NCI-H345 treated with DMSO at 0.1 percent for 48 hours (cell line): ENCODE measurements around the gene PRG2.

ENCODE experiments used
- DNase-seq: peaks from one replicate; lab custom pipeline; 2025; ENCODE audit not compliant: unreplicated experiment; lab: John Stamatoyannopoulos, UW

PRG2 gene, protein sequence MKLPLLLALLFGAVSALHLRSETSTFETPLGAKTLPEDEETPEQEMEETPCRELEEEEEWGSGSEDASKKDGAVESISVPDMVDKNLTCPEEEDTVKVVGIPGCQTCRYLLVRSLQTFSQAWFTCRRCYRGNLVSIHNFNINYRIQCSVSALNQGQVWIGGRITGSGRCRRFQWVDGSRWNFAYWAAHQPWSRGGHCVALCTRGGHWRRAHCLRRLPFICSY

DNA sequence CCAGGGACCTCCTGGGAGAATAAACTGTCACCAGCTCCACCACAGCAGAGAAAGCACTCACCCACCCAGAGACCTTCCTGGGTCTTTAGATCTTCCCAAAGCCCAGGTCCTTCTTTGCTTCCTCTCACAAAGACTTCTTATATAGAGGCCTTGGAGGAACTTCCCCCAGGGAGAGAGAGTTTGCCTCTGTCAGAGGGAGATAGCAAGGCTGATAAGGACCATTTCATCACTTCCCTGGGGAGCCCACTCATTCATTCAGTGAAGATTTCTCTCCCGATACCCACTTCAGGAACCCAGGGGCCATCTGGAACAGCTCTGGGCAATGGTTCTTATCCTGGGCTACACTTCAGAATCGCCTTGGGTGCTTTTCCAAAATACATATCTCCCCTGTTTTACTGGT lies at the start of gene PRG2:
Gene PRG2, minus strand, starts transcription at position 116 of the 400 bp plus-strand sequence. CDS start 706 bp downstream, outside the sequence.
- no peak for DNase-seq

DNA sequence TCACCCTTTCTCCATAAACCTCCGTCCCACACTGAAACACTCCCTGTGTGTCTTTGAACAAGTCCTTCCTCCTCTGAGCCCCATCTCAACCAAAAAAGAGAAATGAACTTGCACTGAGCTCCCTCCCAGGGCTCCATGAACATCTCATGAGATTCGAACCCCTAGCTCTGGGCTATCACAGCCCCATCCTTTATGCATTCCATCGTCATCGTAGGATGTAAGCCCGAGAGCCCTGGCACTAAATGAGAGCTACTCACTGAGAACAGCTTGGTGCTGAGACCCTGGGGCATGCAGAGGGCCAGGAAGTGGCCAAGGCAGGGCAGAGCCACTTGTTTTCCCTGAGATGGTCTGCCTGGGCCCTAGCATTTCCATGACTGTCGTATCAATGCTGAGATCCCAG lies 49.3 kb upstream of the PRG2 start:
- no peak for DNase-seq

DNA sequence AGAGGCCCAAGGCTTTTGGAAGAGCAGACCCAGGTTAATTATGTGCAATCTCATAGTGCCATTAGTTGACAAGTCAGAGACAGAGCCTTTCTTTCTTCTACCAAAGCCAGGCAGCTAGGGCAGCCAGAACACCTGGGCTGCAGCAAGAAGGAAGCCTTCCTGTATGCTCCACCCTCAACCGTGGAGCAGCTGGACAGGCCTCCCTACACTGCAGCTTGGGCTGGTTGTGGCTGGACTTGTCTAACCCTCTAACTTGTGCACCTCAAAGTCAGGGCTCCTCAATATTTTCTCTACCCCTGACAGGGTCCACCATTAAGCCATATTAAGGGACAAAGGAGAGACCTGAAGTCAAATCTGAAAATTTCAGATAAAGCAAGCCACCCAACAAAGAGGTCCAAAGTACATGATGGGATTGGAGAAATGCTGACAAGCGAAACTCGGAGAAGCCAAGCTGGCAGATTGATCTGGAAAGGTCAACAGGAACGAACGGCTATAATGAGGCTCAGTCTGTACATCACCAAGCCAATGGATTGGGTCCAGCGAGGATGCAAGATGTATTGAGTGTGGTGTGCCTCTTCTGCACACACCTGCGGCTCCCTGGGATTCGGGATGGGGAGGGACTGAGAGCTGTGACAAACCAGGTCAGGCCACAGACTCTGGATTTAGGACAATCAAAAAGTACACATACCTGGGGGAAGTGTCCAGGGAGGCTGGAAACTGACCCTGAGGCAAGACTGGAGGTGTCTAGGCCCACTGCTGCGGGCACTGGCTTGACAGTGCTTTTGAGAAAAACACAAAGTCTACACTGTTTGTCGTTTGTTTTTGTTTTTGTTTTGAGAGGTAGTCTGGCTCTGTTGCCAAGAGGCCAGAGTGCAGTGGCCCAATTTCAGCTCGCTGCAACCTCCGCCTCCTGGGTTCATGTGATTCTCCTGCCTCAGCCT lies 48.2 kb upstream of the PRG2 start:
- no peak for DNase-seq

DNA sequence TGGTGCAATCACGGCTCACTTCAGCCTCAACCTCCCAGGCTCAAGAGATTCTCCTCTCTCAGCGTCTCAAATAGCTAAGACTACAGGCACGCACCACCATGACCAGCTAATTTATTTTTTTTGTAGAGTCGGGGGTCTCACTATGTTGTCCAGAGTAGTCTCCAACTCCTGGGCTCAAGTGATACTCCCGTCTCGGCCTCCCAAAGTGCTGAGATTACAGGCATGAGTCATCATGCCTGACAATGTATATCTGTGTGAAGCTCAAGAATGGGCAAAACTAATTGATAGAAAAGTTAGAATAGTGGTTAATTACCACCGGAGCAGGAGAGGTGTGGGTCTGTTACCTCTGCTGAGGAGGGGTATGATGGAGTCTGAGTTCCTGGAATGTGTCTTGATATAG lies 45.6 kb upstream of the PRG2 start:
- no peak for DNase-seq

DNA sequence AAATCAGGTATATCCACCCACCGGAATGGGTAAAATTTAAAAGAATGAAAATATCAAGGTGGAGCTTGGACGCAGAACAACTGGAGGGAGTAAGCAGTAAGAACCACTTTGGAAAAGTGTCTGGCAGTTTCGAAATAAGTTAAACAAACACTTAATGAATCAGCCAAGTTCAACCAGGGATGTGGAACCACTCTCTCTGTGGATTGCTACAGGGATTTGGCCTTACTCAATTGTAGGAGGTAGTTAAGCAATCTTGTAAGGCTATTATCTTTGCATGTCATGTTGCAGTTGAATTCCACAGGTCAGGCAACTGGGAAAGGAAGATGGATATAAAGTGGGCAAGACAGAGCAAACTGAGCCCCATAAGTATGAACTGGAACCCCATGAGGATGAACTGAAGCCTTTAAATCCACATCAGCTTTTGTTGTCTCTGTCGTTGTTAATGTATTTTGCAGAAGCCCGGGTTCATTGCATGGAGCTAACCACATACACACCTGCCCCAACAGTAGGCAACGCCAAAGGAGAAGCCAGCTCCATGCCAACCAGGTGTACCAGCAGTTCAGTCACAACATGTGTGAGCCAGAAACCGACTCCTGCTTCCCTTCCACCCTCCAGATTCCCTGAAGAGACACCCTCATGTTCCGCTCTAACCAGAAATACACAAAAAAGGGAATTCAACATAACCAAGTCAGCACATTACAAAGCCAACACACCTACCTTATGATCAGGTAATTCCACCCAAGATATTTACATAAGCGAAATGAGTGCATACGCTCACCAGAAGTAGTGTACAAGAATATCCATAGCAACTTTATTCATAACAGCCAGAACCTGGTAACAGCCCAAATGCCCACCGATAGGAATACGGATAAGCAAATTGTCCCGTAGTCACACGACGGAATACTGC lies 44.4 kb upstream of the PRG2 start:
- no peak for DNase-seq

DNA sequence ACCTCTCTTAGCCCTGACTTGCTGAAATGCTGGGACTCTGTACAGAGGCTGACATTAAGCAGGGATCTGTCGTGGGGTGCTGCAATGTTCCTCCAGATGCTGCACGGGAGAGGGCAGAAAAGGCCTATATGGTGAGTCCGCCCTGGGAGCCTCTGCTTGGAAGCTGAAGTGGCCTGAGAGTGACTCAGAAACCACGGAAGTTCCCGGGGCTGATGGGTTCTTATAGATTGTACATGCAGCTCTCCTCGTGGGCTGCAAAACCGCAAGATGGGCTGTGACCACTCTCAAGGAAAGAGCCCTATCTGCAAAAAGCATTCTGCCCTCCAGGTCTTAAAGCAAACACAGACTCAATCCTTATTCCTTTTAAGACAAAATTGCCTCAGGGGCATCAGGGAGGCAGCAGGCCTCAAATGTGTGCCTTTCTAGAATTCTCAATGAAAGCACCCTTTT lies 42.3 kb upstream of the PRG2 start:
- DNase-seq: no peak

DNA sequence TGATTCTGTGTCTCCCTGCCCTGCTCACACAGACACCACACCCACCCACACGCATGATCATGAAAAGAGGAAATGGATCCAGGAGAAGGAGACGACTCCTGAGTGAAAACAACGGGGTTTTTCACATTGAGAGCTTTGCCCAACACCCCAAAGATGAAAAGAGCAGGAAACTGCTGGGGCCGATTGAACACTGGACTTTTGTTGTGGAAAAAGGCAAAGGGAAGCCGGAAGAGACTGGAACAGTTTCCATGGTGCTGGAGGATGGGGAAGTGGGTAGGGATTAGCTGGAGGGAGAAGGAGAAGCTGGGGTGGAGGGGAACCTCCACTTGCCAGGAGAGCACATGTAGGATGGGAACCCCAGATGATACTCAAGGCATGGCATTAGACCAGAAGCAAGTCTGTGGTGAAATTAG lies 41.7 kb upstream of the PRG2 start:
- no peak for DNase-seq

DNA sequence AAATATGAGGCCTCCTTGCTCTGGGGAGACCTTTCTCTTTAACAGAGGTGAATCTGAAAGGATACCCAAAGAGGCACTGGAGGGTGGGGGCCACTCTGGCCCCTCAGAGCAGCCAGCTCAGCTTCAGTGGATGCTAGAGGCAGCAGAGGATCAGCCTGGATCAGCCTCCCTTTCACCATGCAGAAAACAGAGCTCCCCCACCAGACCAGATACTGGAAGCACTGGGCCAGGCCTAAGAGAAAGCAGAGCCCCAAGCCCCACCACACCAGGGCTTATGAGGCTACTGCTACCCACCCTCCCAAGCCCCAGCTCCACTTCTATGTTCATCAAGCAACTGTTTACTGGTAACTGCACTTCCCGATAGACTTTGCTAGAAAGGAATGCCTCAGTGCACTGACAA lies 40.5 kb upstream of the PRG2 start:
- DNase-seq: no peak

DNA sequence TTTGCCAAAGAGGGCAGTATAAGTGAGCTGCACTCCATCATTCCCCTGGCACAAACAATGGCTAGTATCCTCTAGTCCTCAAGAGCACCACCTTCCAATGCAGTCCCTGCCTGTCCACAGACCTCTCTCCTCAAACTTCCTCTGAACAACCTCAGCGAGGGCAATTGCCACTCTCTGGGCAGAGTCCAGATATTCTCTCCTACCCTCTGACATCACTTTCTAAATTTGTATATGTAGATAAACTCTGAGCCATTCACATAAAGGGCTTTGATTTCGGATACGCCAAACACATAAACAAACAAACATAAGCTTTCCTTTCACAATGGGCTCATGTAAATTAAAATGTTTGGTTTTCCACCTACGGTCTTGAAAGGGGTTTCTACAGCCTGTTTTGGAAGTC lies 39.5 kb upstream of the PRG2 start:
- DNase-seq: no peak

DNA sequence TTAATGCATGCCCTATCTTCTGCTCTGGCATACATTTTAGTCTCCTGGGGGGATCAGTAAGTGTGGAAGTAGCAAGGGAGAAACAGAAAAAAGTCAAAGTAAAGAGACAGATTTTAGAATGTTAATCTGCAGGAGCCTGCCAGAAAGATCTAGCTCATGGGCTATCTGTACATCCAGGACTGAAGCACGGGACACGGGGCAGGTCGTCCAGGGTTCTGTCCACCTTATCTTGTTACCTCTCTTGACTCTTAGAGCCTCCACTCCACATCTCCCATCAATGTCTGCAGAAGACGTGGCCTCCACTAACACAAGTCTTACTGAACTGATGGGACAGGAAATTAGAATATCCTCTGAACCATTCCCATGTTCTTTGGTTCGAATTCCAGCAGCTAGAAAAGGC lies 38.2 kb upstream of the PRG2 start:
- no peak for DNase-seq

DNA sequence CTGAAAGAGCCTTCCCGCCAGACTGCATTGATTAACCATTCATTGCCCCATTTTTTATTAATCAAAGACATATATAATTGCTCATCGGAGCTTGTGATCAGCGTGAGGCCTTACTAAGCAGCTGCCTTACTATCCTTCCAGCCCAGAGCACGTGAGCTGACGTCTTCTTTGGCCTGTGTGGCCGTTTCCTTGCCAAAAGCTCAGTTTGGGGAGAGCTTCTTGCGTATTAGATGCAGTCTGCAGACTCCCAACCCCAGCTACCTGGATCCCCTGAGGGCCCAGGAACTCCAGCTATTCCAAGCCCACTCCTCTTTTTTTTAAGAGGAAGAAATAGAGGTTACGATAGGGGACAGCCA lies 37.3 kb upstream of the PRG2 start:
- DNase-seq: no peak

DNA sequence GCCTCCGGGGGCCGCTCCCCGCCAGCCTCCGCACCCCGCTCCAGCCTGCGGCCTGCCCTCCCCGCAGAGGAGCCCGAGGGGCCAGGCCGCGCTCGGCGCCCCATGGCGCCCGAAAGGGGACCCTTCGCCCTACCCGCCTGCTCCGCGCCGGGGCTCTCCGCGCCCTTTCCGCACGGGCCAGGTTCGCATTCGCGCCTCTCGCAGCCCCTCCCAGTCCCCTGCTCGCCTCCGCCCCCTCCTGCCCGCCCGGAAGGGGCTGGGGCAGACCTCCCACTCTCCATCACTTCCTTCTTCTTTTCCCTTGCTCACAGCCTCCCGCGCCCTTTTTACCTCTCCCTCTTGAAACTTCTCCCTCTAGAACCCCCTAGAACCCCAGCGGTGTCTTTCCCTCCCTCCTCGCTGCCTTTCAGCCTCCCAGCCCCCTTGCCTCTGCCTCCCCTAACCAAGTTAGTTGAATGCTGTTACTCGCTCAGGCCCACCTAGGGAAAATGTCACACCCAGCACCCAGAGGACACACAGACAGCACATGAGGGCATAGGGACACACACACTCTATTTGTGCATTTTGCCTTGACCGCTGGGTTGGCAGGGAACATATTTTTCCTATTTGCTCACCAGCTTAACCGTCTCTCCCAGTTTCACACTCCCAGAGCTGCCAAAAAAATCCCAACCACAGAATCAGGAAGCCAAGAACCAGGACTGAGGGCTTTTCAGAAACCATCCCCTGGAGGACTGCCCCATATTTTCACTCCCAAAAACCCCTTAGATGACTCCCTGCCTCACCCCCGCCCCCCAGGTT lies 36.7 kb upstream of the PRG2 start, which contains the start of gene SLC43A3:
Gene SLC43A3, minus strand, starts transcription at position 193 of the 798 bp plus-strand sequence. CDS start 949 bp downstream, outside the sequence.
- DNase-seq: no peak

DNA sequence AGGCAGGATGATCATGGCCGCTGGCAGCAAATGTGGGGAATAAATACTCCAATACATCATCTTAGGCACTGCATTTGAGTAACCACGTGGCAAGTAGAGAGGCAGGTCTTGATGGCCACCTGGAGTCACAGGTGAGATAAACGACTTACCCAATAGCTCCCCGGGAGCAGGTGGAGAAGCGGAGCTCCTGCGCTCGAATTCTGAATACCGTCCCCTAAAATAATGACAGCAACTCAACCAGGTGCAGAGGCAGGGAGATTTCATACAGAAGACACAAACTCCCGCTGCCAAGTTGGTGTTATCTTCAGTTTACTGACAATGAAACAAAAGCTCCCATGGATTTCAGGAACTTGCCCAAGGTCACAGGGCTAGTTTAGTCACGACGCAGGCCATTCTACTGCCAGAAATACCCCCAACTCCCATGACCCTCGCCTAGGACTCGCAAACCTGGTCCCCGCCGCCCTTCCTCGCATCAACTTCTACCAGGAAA lies 36.0 kb upstream of the PRG2 start:
- DNase-seq: no peak

DNA sequence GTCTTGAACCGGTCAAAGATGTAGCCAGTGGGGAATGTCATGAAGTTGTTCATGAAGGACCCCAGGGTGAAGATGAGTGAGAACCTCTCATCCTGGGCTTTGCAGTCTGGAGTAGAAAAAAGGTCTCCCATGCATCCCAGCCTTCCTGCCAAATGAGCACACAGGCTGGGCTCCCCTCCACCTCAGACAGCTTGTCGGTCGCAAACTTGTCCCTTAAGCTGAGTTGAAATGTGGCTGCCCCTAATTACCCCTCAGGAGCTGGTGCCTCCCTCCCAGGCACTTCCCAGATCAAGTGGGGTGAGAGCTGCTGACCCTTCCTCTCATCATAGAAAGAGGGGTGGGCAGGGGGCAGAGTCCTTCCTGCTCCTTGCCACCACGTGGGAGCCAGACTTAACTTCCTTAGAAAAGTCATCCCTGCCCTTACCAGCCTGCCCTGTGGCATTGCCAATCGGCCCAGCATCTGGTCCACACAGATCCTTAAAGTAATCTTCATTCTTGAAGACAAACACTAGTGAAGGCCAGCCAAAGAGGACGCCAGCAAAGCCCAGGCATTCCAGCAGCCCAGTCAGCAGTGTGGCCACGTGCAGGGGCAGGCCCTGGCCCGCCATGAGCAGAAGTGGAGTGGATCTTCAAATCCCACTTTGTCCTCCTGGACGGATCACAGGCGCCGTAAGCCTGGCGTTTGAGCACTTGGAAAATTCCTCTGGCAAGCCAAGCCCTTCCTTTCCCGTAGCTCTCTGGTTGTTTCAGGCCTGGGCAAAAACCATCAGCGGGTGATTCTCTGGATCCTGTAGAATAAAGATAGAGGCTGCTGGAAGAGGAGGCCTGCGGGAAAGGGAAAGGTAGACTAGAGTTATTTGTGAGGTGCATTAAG lies 35.4 kb upstream of the PRG2 start:
- no peak for DNase-seq

DNA sequence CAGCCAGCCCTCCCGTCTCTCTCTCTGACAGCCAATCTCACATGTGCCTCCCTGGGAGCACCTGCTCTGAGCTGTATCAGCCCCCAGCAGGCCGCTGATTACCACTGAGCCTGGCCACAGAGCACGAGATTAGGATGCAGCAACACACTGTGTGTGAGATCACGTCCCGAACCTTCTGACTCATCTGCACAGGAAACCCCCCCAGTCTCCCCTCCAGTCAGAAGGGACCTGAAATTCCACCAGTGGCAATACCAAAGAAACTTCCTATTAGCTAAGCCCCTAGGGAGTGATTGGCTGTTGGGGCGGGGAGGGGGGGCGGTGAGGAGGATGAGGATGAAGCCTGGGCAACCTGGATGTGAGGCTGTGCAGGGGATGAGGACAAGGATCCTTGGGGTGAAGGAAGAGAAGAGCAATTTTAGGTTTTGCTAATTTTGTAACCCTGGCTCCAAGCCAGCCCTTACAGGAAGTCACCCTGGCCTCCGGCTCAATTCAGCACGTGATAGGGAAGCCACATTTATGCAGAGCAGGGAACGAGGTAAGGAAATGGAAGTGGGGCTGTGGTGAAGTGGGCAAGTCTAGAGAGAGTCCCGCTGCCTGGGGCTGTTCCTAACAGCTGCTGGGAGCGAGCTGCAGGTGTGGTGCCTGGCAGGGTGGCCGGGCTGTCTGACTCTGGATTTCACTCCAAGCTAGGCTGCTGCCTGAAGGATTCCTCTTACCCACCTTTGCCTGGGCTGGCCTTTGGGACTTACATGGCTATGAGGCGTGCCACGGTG lies 34.5 kb upstream of the PRG2 start:
- DNase-seq: peak; percentile 7

DNA sequence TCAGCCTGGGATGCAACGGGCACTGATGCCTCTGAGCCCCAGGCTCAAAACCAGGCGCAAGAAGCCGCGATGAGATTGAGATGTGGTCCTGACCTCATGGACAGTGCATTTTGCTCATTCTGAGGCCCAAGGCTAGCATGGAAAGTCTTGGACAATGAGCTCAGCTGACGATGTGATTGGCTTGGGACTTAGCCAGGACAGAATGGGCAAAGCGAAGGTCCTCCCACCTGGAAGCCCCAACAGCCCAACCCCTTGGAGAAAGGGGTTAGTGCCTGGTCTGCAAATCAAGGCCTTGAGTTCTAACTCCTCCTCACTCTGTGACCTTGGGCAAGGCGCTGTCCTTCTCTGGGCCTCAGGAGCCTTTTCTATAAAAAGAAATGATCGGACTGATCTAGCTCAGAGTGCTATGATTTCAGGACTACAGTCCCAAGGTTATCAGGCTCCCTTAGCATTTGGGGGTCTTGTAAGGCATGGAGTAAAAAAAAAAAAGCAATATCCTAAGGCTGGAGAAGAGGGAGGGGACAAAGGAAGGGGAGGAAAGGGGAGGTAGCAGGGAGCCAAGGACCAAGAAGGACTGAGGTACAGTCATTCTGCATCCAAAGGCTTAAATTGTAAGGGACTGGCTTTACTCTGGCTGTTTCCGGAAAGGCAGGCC lies 33.8 kb upstream of the PRG2 start:
- DNase-seq: no peak

DNA sequence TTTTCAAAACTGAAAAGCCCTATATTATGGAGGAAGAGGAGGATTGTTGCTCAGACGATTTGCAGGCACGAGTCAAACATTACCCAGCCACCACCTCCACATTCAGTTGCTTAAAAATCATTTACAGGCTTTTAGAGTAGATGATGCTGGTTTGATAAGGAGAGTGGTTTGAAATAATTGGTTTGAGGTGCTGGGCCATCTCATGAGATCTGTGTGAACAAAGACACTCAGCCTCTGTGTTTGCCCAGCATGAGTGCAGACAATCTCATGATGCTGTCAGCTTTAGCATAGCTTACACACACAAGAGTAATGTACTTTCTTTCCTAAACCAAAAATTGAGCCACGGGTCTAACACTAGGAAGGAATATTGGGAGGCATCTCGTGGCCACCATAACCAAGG lies 32.2 kb upstream of the PRG2 start:
- no peak for DNase-seq

DNA sequence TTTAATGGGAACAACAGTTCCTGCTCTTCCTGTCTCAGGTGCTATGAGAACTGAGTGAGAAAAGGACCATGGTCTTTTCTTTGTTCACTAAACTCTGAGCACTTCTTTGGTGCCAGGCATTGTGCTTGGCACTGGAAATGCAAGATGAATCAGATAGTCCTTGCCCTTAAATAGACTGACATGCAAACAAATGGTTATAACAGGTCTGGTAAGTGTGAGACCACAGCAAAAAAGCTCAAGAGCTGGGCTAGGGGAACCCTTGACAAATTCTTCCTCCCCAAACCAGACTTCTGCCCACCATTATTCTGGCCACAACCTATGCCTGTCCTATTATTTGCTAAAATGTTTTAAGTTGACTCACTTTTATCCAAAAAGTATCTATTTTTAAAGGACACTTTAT lies 31.4 kb upstream of the PRG2 start:
- DNase-seq: no peak
